CD4-positive, alpha-beta T cell treated with Interleukin-10 for 1 hour (primary cell): Measurements from ENCODE around the gene KCTD19.

Source experiments
- DNase-seq: peaks from one replicate; pipeline ENCODE4 v3.0.0-alpha.2; 2020

The KCTD19 gene

GRCh38 chr16:67312719-67313118, 13.8 kb downstream of the KCTD19 start:
- DNase-seq, result no peak

- no peak for DNase-seq
Measured at GRCh38 chr16:67311607-67312488, 14.7 kb downstream of the KCTD19 start.

- no peak for DNase-seq
Measured at GRCh38 chr16:67310561-67310960, 16.0 kb downstream of the KCTD19 start.

- DNase-seq, result no peak
Measured at GRCh38 chr16:67305216-67306071, 21.1 kb downstream of the KCTD19 start.

DNA sequence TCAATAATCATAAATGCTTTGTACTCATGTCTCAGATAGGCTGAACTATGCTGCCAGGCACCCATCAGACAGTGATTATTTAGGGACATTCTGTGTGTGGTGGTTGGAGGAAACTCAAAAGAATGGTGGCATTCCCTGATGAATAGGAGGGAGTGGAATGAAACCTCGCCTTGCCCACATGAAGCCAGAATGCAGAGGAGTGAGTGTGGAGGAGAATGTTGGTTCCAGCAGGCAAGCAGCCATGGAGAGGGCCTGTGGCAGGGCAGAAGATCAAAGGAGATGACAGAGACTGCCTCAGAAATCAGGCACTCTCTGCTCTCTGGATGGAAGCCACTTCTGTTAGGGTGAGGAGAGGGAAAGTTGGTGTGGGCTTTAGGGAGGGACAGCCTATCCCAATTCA, 22.5 kb downstream of the KCTD19 start:
- no peak for DNase-seq

DNA sequence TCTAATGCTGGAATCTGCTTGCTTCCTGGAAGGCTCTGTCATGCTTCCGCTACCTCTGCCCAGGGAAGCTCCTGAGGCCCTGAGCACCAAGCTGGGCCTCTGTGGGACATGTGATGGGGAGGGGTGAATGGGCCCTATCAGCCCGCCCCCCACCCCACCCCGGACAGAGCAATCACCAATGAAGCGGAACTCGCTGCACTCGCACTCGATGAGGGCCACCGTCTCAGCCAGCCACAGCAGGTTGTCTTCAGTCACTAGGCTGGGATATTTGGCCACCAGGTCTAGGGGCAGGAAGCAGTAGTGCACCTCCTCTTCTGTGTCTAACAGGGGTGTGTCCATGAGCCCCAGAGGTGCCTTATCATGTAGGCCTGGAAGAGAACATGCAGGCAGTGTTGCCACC, 23.6 kb downstream of the KCTD19 start:
- DNase-seq, result no peak

GRCh38 chr16:67302076-67302475, 24.5 kb downstream of the KCTD19 start:
- no peak for DNase-seq

- DNase-seq, result no peak
Measured at GRCh38 chr16:67301080-67301782, 25.3 kb downstream of the KCTD19 start.

DNA sequence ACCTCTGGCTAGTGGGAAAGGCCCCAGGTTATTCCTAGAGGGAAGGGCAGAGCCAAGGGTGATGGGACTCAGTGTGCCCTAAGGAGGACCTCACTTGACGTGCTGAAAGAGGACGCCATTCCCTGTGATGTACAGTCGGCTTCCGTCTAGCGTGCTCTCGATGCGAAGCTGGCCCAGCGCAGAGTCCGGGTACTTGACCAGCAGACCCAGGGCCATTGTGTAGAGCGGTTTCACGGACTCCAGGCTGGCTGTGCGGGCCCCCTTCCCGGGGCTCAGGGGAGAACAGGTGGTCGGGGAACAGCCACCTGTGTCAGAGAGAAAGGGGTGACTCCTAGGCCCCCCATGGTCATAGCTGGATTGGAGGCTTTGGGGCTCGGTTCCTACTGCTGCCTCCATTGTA, 27.3 kb downstream of the KCTD19 start:
- no peak for DNase-seq

DNA sequence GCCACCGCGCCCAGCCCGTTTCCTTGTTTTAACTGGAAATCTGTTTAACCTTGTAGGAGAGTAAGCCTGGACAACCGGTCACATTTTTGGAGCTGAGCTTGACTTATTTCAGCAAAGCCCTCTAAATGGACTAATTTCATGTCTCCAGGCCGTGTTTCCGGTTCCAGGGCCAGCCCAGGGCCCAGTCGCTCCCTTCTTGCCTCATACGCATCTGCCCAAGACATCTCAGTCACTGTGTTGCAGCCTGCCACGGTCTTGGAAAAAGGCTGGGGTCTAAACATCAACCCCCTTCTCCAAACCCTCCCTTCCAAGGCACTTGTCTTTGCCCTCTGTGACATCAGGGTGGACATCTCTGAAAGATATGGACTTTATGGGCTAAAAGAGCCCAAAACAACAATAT, 28.3 kb downstream of the KCTD19 start:
- DNase-seq, result no peak

GRCh38 chr16:67296420-67296819, 30.1 kb downstream of the KCTD19 start:
- DNase-seq, result no peak

DNA sequence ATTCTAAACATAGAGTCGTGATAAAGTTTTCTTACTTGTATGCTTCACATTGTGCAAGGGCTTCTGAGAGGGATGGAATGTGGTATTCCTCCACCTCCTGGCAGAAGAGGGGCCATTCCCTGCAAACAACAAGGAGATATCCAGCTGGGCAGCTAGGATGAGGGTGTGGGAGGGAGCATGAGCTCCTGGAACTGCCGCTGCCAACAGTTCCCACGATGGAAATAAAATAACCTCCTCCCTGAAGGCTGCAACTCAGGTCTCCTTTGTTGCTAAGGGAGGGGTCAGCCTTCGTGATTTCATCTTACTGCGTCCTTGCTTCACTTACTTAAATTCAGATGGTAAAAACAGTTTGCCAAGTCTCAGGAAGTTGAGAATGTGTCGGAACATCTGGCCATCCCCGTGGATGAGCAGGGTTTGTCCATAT, 31.6 kb downstream of the KCTD19 start:
- no peak for DNase-seq

- no peak for DNase-seq
Measured at GRCh38 chr16:67294171-67294757, 32.3 kb downstream of the KCTD19 start.

DNA sequence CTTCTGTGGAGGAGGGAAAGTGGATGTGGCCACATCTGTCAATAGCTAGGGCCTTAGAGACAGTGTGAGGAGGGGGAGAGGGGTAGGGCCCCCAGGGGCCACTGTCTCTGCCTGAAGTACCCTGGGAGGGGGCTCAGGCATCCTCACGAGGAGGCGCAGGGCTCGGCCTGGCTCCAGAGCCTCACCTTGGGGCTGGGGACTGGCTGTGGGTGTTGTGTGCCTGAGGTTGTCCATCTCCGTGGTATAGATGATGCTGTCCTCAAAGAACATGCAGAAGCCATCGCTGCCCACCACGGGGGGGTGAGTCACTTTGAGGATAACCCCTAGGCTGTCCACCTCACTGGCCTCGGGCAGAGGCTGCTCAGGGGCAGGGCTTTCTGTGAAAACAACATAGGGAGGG, 35.1 kb downstream of the KCTD19 start:
- DNase-seq, result no peak

DNA sequence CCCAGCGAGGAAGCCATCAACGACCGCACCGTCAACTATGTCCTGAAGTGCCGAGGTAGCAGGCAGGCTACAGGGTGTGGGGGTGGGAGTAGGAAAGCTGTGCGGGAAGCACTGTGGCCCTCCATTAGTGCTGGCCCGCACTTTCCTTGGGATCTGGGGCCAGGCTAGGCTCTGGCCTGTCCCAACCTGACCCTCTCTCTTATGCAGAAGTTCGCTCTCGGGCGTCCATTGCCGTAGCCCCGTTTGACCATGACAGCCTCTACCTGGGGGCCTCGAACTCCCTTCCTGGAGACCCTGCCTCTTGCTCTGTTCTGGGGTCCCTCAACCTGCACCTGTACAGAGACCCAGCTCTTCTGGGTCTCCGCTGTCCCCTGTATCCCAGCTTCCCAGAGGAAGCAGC, 38.6 kb downstream of the KCTD19 start:
- DNase-seq, result no peak

DNA sequence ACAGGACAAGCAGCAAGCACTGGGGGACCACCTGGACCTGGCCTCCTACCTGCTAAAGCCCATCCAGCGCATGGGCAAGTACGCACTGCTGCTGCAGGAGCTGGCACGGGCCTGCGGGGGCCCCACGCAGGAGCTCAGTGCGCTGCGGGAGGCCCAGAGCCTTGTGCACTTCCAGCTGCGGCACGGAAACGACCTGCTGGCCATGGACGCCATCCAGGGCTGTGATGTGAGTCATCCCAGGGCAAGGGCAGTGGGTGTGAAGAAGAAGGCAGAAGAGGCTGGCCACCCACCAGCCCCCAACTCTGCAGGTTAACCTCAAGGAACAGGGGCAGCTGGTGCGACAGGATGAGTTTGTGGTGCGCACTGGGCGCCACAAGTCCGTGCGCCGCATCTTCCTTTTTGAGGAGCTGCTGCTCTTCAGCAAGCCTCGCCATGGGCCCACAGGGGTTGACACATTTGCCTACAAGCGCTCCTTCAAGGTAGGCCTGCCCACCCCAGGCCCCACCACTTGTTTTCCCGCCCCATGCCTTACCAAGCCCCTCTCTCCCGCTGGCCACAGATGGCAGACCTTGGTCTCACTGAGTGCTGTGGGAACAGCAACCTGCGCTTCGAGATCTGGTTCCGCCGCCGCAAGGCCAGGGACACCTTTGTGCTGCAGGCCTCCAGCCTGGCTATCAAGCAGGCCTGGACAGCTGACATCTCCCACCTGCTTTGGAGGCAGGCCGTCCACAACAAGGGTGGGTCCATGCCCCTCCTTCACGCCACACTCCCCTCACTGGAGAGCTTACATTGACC, 39.9 kb downstream of the KCTD19 start:
- DNase-seq, result no peak

DNA sequence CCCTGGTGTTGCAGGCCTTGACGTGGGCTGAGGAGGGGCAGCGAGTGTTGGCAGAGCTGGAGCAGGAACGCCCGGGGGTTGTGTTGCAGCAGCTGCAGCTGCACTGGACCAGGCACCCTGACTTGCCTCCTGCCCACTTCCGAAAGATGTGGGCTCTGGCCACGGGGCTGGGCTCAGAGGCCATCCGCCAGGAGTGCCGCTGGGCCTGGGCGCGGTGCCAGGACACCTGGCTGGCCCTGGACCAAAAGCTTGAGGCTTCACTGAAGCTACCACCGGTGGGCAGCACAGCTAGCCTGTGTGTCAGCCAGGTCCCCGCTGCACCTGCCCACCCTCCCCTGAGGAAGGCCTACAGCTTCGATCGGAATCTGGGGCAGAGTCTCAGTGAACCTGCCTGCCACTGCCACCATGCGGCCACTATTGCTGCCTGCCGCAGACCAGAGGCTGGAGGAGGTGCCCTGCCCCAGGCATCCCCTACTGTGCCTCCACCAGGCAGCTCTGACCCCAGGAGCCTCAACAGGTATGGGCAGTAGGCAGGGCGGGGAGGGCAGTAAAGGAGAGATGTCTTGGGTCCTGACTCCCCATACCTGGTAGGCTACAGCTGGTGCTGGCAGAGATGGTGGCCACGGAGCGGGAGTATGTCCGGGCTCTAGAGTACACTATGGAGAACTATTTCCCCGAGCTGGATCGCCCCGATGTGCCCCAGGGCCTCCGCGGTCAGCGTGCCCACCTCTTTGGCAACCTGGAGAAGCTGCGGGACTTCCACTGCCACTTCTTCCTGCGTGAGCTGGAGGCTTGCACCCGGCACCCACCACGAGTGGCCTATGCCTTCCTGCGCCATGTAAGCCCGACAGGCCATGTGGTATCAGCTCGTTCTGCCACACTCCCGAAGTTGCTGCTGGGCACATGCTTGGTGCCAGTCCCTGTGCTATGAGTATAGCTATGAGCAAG, 41.6 kb downstream of the KCTD19 start:
- no peak for DNase-seq

- no peak for DNase-seq
Measured at GRCh38 chr16:67283826-67284555, 42.5 kb downstream of the KCTD19 start.

- DNase-seq, result no peak
Measured at GRCh38 chr16:67283039-67283825, 43.3 kb downstream of the KCTD19 start.
